WTC11 (cell line): Measurements from ENCODE around the gene ATXN7. TPM values are rescaled to one million over a fixed set of nuclear protein-coding genes. Genes with fewer than 3 reads are reported as not detected.

Experiments
- ATAC-seq: fragments of 200-7000 bp; cut with Tn5 transposase; 2 replicates; pipeline ENCODE4 v1.10.0; 2021; ENCODE audit warnings: mild to moderate bottlenecking, moderate library complexity
- CTCF ChIA-PET: fragments of 300-600 bp; sonication (Branson Sonifier 250); formaldehyde crosslinking; loops from one replicate; lab custom pipeline; 2021; ENCODE audit warnings: antibody characterized with exemption; lab: Charles Lee
- POLR2A ChIA-PET: fragments of 350-600 bp; sonication (Branson Sonifier 250); formaldehyde crosslinking; loops from one replicate; lab custom pipeline; 2021; ENCODE audit warnings: antibody characterized with exemption; lab: Charles Lee
- DNase-seq: peaks from one replicate; pipeline ENCODE4 v3.0.0; 2021; ENCODE audit warnings: low spot score
- H3K27ac Mint-ChIP-seq: 2 replicates; pipeline ENCODE4 v1.8.0; 2021; ENCODE audit warnings: mixed read lengths
- H3K27me3 Mint-ChIP-seq: 2 replicates; pipeline ENCODE4 v1.8.0; 2021; ENCODE audit warnings: low read depth, mild to moderate bottlenecking, moderate library complexity, mixed read lengths
- H3K36me3 Mint-ChIP-seq: 2 replicates; pipeline ENCODE4 v1.8.0; 2021; ENCODE audit warnings: mixed read lengths
- H3K4me1 Mint-ChIP-seq: 2 replicates; pipeline ENCODE4 v1.8.0; 2022; ENCODE audit warnings: mixed read lengths
- H3K4me3 Mint-ChIP-seq: 2 replicates; pipeline ENCODE4 v1.8.0; 2021; ENCODE audit warnings: mild to moderate bottlenecking, moderate library complexity, mixed read lengths
- H3K9me3 Mint-ChIP-seq: 2 replicates; pipeline ENCODE4 v1.8.0; 2021; ENCODE audit warnings: mixed read lengths
- AFF4 ChIP-seq: sonication (generic); formaldehyde crosslinking; IDR thresholded peaks from 2 replicates; pipeline ENCODE4 v1.8.1; 2023; ENCODE audit warnings: mild to moderate bottlenecking, missing genetic modification reagents, borderline replicate concordance
- ARID4B ChIP-seq: sonication (generic); formaldehyde crosslinking; IDR thresholded peaks from 2 replicates; pipeline ENCODE4 v1.8.0; 2023; ENCODE audit warnings: missing genetic modification reagents, mild to moderate bottlenecking, borderline replicate concordance
- ATF2 ChIP-seq: sonication (generic); formaldehyde crosslinking; IDR thresholded peaks from 2 replicates; pipeline ENCODE4 v1.8.1; 2022; ENCODE audit warnings: low read depth, missing genetic modification reagents, borderline replicate concordance
- ATF6 ChIP-seq: sonication (generic); formaldehyde crosslinking; IDR thresholded peaks from 2 replicates; pipeline ENCODE4 v1.8.1; 2023; ENCODE audit warnings: mild to moderate bottlenecking, missing genetic modification reagents
- CREM ChIP-seq: sonication (generic); formaldehyde crosslinking; IDR thresholded peaks from 2 replicates; pipeline ENCODE4 v1.8.1; 2022; ENCODE audit warnings: mild to moderate bottlenecking, missing genetic modification reagents, moderate library complexity
- ELF4 ChIP-seq: sonication (generic); formaldehyde crosslinking; IDR thresholded peaks from 2 replicates; pipeline ENCODE4 v1.8.1; 2022; ENCODE audit warnings: low read depth, mild to moderate bottlenecking, moderate library complexity, missing genetic modification reagents
- ESRRA ChIP-seq: sonication (generic); formaldehyde crosslinking; IDR thresholded peaks from 2 replicates; pipeline ENCODE4 v1.8.1; 2022; ENCODE audit warnings: mild to moderate bottlenecking, missing genetic modification reagents, borderline replicate concordance
- SP1 ChIP-seq: sonication (generic); formaldehyde crosslinking; conservative IDR thresholded peaks from 2 replicates; pipeline ENCODE4 v1.8.1; 2022; ENCODE audit warnings: missing genetic modification reagents
- USF1 ChIP-seq: sonication (generic); formaldehyde crosslinking; IDR thresholded peaks from 2 replicates; pipeline ENCODE4 v1.8.0; 2022; ENCODE audit warnings: mild to moderate bottlenecking, missing genetic modification reagents
- ZNF121 ChIP-seq: sonication (generic); formaldehyde crosslinking; IDR thresholded peaks from 2 replicates; pipeline ENCODE4 v1.8.0; 2023; ENCODE audit warnings: missing genetic modification reagents
- ZNF219 ChIP-seq: sonication (generic); formaldehyde crosslinking; IDR thresholded peaks from 2 replicates; pipeline ENCODE4 v1.8.0; 2023; ENCODE audit warnings: missing genetic modification reagents, mild to moderate bottlenecking, borderline replicate concordance
- total RNA-seq: library from RNA; stranded (reverse); gene quantifications from 3 replicates; pipeline ENCODE4 v1.2.3, GENCODE V29; 2021
- TF ChIP-seq, protein P1 (sequence below): sonication (generic); formaldehyde crosslinking; IDR thresholded peaks from 2 replicates; pipeline ENCODE4 v1.8.1; 2022; ENCODE audit warnings: missing genetic modification reagents, borderline replicate concordance
- TF ChIP-seq, protein P2 (sequence below): sonication (generic); formaldehyde crosslinking; IDR thresholded peaks from 2 replicates; pipeline ENCODE4 v1.8.0; 2022; ENCODE audit warnings: missing genetic modification reagents
- TF ChIP-seq, protein P3 (sequence below): sonication (generic); formaldehyde crosslinking; IDR thresholded peaks from 2 replicates; pipeline ENCODE4 v1.8.1; 2022; ENCODE audit warnings: mild to moderate bottlenecking, moderate library complexity, missing genetic modification reagents

Gene ATXN7
- total RNA-seq, 1 experiment from 2014 or later: 11.7 TPM

DNA sequence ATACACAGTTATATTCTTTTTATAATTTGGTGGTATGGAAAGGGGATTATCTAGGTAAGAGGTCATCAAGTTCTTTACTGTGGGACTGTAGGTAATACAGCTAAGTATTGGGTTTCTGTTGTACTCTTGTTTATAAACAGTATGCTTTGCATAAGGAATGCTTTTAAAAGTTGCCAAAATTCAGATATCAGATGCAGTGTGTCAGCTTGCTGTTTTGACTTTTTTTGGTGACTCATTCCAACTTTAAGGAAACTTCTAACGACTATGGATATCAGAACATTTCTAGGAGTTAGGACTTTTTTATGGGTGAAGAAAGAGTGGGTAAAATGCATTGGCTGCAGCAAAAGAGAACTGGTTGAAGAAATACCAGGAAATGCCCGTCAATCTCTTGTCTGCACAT, 45.8 kb downstream of the ATXN7 start:
- no peak for ATAC-seq
- no peaks in the 10 kb centered on the region for H3K9me3 Mint-ChIP-seq
- TF ChIP-seq SP1: no peak
- TF ChIP-seq, protein P1, sequence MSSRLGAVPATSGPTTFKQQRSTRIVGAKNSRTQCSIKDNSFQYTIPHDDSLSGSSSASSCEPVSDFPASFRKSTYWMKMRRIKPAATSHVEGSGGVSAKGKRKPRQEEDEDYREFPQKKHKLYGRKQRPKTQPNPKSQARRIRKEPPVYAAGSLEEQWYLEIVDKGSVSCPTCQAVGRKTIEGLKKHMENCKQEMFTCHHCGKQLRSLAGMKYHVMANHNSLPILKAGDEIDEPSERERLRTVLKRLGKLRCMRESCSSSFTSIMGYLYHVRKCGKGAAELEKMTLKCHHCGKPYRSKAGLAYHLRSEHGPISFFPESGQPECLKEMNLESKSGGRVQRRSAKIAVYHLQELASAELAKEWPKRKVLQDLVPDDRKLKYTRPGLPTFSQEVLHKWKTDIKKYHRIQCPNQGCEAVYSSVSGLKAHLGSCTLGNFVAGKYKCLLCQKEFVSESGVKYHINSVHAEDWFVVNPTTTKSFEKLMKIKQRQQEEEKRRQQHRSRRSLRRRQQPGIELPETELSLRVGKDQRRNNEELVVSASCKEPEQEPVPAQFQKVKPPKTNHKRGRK (CRISPR knock-in tag): no peak
- no peak for TF ChIP-seq CREM
- TF ChIP-seq ATF6 (CRISPR knock-in tag): no peak
- no peak for TF ChIP-seq ARID4B (CRISPR knock-in tag)
- TF ChIP-seq ELF4 (CRISPR knock-in tag): no peak
- TF ChIP-seq, protein P2, sequence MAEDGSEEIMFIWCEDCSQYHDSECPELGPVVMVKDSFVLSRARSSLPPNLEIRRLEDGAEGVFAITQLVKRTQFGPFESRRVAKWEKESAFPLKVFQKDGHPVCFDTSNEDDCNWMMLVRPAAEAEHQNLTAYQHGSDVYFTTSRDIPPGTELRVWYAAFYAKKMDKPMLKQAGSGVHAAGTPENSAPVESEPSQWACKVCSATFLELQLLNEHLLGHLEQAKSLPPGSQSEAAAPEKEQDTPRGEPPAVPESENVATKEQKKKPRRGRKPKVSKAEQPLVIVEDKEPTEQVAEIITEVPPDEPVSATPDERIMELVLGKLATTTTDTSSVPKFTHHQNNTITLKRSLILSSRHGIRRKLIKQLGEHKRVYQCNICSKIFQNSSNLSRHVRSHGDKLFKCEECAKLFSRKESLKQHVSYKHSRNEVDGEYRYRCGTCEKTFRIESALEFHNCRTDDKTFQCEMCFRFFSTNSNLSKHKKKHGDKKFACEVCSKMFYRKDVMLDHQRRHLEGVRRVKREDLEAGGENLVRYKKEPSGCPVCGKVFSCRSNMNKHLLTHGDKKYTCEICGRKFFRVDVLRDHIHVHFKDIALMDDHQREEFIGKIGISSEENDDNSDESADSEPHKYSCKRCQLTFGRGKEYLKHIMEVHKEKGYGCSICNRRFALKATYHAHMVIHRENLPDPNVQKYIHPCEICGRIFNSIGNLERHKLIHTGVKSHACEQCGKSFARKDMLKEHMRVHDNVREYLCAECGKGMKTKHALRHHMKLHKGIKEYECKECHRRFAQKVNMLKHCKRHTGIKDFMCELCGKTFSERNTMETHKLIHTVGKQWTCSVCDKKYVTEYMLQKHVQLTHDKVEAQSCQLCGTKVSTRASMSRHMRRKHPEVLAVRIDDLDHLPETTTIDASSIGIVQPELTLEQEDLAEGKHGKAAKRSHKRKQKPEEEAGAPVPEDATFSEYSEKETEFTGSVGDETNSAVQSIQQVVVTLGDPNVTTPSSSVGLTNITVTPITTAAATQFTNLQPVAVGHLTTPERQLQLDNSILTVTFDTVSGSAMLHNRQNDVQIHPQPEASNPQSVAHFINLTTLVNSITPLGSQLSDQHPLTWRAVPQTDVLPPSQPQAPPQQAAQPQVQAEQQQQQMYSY (CRISPR knock-in tag): no peak
- TF ChIP-seq USF1 (CRISPR knock-in tag): no peak
- TF ChIP-seq, protein P3, sequence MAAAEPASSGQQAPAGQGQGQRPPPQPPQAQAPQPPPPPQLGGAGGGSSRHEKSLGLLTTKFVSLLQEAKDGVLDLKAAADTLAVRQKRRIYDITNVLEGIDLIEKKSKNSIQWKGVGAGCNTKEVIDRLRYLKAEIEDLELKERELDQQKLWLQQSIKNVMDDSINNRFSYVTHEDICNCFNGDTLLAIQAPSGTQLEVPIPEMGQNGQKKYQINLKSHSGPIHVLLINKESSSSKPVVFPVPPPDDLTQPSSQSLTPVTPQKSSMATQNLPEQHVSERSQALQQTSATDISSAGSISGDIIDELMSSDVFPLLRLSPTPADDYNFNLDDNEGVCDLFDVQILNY (CRISPR knock-in tag): no peak
- TF ChIP-seq ATF2 (CRISPR knock-in tag): no peak
- TF ChIP-seq ZNF219: no peak
- no peak for TF ChIP-seq ZNF121 (CRISPR knock-in tag)
- TF ChIP-seq AFF4 (CRISPR knock-in tag): no peak
- no peak for TF ChIP-seq ESRRA
- CTCF ChIA-PET: no interaction called here
- POLR2A ChIA-PET: no interaction called here
- no peak overlapping the region for H3K4me3 Mint-ChIP-seq
- H3K27ac Mint-ChIP-seq: no peak overlapping the region
- H3K36me3 Mint-ChIP-seq: no peaks in the 10 kb centered on the region
- H3K4me1 Mint-ChIP-seq: peaks cover 38% of the 10 kb centered on the region
- no peak for DNase-seq
- H3K27me3 Mint-ChIP-seq: peaks cover 1% of the 10 kb centered on the region; the same call in 1 of the 2 replicates
